VCaP (cell line): ENCODE results near the gene CEP290.

Experiments
- H3K27ac ChIP-seq: fragments of 450-650 bp; 2 replicates; pipeline ENCODE4 v1.5.1; 2017
- CTCF ChIP-seq: fragments of 450-650 bp; conservative IDR thresholded peaks from 2 replicates; pipeline ENCODE4 v1.5.1; 2017; ENCODE audit warnings: mild to moderate bottlenecking, moderate library complexity

Gene CEP290

GRCh38 chr12:88111074-88111652, 30.7 kb downstream of the CEP290 start:
- TF ChIP-seq CTCF: peak; percentile 79
- H3K27ac ChIP-seq: peak overlapping the region; percentile 34; the same call in 1 of the 2 replicates

- H3K27ac ChIP-seq: no peak overlapping the region
- TF ChIP-seq CTCF: no peak
Observed at GRCh38 chr12:88108021-88108420, 33.9 kb downstream of the CEP290 start.

- TF ChIP-seq CTCF: no peak; the same call in 1 of the 2 replicates
Observed at GRCh38 chr12:88093573-88093972, 48.3 kb downstream of the CEP290 start.

GRCh38 chr12:88092771-88093170, 49.1 kb downstream of the CEP290 start:
- no peak for TF ChIP-seq CTCF
- H3K27ac ChIP-seq: no peak overlapping the region

More at GRCh38 chr12:88093573-88093972, 48.3 kb downstream of the CEP290 start:
- H3K27ac ChIP-seq: no peak overlapping the region

GRCh38 chr12:88084210-88084609, 57.7 kb downstream of the CEP290 start:
- no peak for TF ChIP-seq CTCF
- H3K27ac ChIP-seq: no peak overlapping the region

- no peak for TF ChIP-seq CTCF
Observed at GRCh38 chr12:88083634-88084033, 58.3 kb downstream of the CEP290 start.

GRCh38 chr12:88081247-88081646, 60.6 kb downstream of the CEP290 start:
- TF ChIP-seq CTCF: no peak
- no peak overlapping the region for H3K27ac ChIP-seq

More at GRCh38 chr12:88083634-88084033, 58.3 kb downstream of the CEP290 start:
- no peak overlapping the region for H3K27ac ChIP-seq
